HepG2 (cell line): Measurements from ENCODE around the gene PRSS53. TPM values are rescaled to one million over a fixed set of nuclear protein-coding genes. Genes with fewer than 3 reads are reported as not detected.

Source experiments
- DDIT3 ChIP-seq: sonication (generic); formaldehyde crosslinking; IDR thresholded peaks from 2 replicates; pipeline ENCODE4 v1.4.0; 2020; ENCODE audit warnings: mild to moderate bottlenecking, missing genetic modification reagents
- DR1 ChIP-seq: sonication (generic); formaldehyde crosslinking; IDR thresholded peaks from 2 replicates; pipeline ENCODE4 v1.8.0; 2021; ENCODE audit warnings: mild to moderate bottlenecking, missing genetic modification reagents, inconsistent platforms
- ETV6 ChIP-seq: sonication (generic); formaldehyde crosslinking; conservative IDR thresholded peaks from 2 replicates; pipeline ENCODE4 v1.4.0; 2020; ENCODE audit warnings: missing genetic modification reagents
- EZH2 ChIP-seq: conservative IDR thresholded peaks from 2 replicates; pipeline ENCODE4 v1.6.1; 2012; ENCODE audit warnings: mild to moderate bottlenecking, low read depth, low read length, moderate library complexity
- FOXO1 ChIP-seq: sonication (generic); formaldehyde crosslinking; IDR thresholded peaks from 2 replicates; pipeline ENCODE4 v1.4.0; 2020; ENCODE audit warnings: missing genetic modification reagents
- HOXA3 ChIP-seq: sonication (generic); formaldehyde crosslinking; IDR thresholded peaks from 2 replicates; pipeline ENCODE4 v1.5.0; 2020; ENCODE audit warnings: missing genetic modification reagents
- HOXA9 ChIP-seq: sonication (generic); formaldehyde crosslinking; IDR thresholded peaks from 2 replicates; pipeline ENCODE4 v1.8.1; 2022; ENCODE audit warnings: missing genetic modification reagents, mild to moderate bottlenecking, moderate library complexity, borderline replicate concordance
- IKZF1 ChIP-seq: fragments of 450-650 bp; IDR thresholded peaks from 2 replicates; pipeline ENCODE4 v1.7.1; 2016
- KMT2A ChIP-seq: sonication (generic); formaldehyde crosslinking; IDR thresholded peaks from 2 replicates; pipeline ENCODE4 v1.4.0; 2020; ENCODE audit warnings: missing genetic modification reagents
- MAFG ChIP-seq: sonication (generic); formaldehyde crosslinking; IDR thresholded peaks from 2 replicates; pipeline ENCODE4 v1.5.1; 2020; ENCODE audit warnings: mild to moderate bottlenecking, missing genetic modification reagents
- MBD4 ChIP-seq: IDR thresholded peaks from 2 replicates; pipeline ENCODE4 v1.6.1; 2012; ENCODE audit warnings: low read length, inconsistent platforms, borderline replicate concordance
- MED8 ChIP-seq: sonication (generic); formaldehyde crosslinking; IDR thresholded peaks from 2 replicates; pipeline ENCODE4 v1.8.1; 2023; ENCODE audit warnings: mild to moderate bottlenecking, missing genetic modification reagents; ENCODE audit not compliant: insufficient replicate concordance
- MTA1 ChIP-seq: sonication (generic); formaldehyde crosslinking; IDR thresholded peaks from 2 replicates; pipeline ENCODE4 v1.4.0; 2020; ENCODE audit warnings: missing genetic modification reagents, mild to moderate bottlenecking, borderline replicate concordance
- NFYC ChIP-seq: IDR thresholded peaks from 2 replicates; pipeline ENCODE4 v1.6.1; 2016; ENCODE audit warnings: missing genetic modification reagents, missing compliant biosample characterization
- RCOR2 ChIP-seq: IDR thresholded peaks from 2 replicates; pipeline ENCODE4 v1.6.1; 2016; ENCODE audit warnings: missing biosample characterization, missing genetic modification reagents
- REPIN1 ChIP-seq: sonication (generic); formaldehyde crosslinking; IDR thresholded peaks from 2 replicates; pipeline ENCODE4 v1.8.0; 2022; ENCODE audit warnings: missing genetic modification reagents, low read depth, mild to moderate bottlenecking, borderline replicate concordance
- SP140L ChIP-seq: sonication (generic); formaldehyde crosslinking; IDR thresholded peaks from 2 replicates; pipeline ENCODE4 v1.4.0; 2020; ENCODE audit warnings: missing genetic modification reagents, borderline replicate concordance
- SRSF1 ChIP-seq: fragments of 200-400 bp; formaldehyde crosslinking; optimal IDR thresholded peaks from 2 replicates; pipeline ENCODE3; 2017; ENCODE audit warnings: mild to moderate bottlenecking, low read depth, low read length, moderate library complexity
- SUZ12 ChIP-seq: fragments of 150-350 bp; IDR thresholded peaks from 2 replicates; pipeline ENCODE4 v1.6.1; 2014; ENCODE audit warnings: low read depth, low read length
- THAP11 ChIP-seq: IDR thresholded peaks from 2 replicates; pipeline ENCODE4 v1.6.1; 2016; ENCODE audit warnings: missing biosample characterization, missing genetic modification reagents
- ZBTB21 ChIP-seq: sonication (generic); formaldehyde crosslinking; IDR thresholded peaks from 2 replicates; pipeline ENCODE4 v1.4.0; 2020; ENCODE audit warnings: missing genetic modification reagents
- ZFP82 ChIP-seq: sonication (generic); formaldehyde crosslinking; IDR thresholded peaks from 2 replicates; pipeline ENCODE4 v1.5.1; 2020; ENCODE audit warnings: mild to moderate bottlenecking, missing genetic modification reagents, borderline replicate concordance
- ZNF10 ChIP-seq: sonication (generic); formaldehyde crosslinking; IDR thresholded peaks from 2 replicates; pipeline ENCODE4 v1.4.0; 2020; ENCODE audit warnings: mild to moderate bottlenecking, low read depth, missing genetic modification reagents, borderline replicate concordance
- ZNF124 ChIP-seq: sonication (generic); formaldehyde crosslinking; IDR thresholded peaks from 2 replicates; pipeline ENCODE4 v1.4.0; 2020; ENCODE audit warnings: missing genetic modification reagents
- ZNF326 ChIP-seq: sonication (generic); formaldehyde crosslinking; IDR thresholded peaks from 2 replicates; pipeline ENCODE4 v1.4.0; 2020; ENCODE audit warnings: missing genetic modification reagents, borderline replicate concordance
- ZNF343 ChIP-seq: sonication (generic); formaldehyde crosslinking; IDR thresholded peaks from 2 replicates; pipeline ENCODE4 v1.4.0; 2020; ENCODE audit warnings: mild to moderate bottlenecking, missing genetic modification reagents
- ZNF607 ChIP-seq: sonication (generic); formaldehyde crosslinking; IDR thresholded peaks from 2 replicates; pipeline ENCODE4 v1.5.1; 2020; ENCODE audit warnings: missing genetic modification reagents, mild to moderate bottlenecking, borderline replicate concordance
- ZNF777 ChIP-seq: sonication (generic); formaldehyde crosslinking; IDR thresholded peaks from 2 replicates; pipeline ENCODE4 v1.4.0; 2020; ENCODE audit warnings: missing genetic modification reagents
- polyA plus RNA-seq, 8 experiments: library from polyadenylated mRNA; depleted of rRNA in 3 of 8; stranded (reverse) in 7 of 8; unstranded in 1 of 8; fragments of >200 nt; fragmentation: Illumina TruSeq in 4 of 8; extraction: Trizol in 4 of 8; gene quantifications; 2 replicates each; pipeline versions ENCODE4 v1.2.1 to v1.2.3, GENCODE V29; 2011 to 2016; ENCODE audit warnings: low read depth in 4 of 8, missing spikeins in 1 of 8, mixed read lengths in 1 of 8; ENCODE audit not compliant: insufficient read depth in 1 of 8
- total RNA-seq, 5 experiments: library from RNA; depleted of rRNA; stranded (reverse); fragments of >200 nt; fragmentation: Illumina TruSeq; extraction: Trizol; gene quantifications; 2 replicates each; pipeline ENCODE4 v1.2.3, GENCODE V29; 2016; ENCODE audit warnings: low read depth in 1 of 5
- TF ChIP-seq, protein P1 (sequence below): sonication (generic); formaldehyde crosslinking; IDR thresholded peaks from 2 replicates; pipeline ENCODE4 v1.4.0; 2020; ENCODE audit warnings: missing genetic modification reagents
- TF ChIP-seq, protein P2 (sequence below): sonication (generic); formaldehyde crosslinking; IDR thresholded peaks from 2 replicates; pipeline ENCODE4 v1.4.0; 2020; ENCODE audit warnings: mild to moderate bottlenecking, missing genetic modification reagents

PRSS53 gene
- total and polyA plus RNA-seq, 2 of the 13 experiments (the other 11 are each of a cell fraction or from before 2014, with no cell fraction given), result 2.2 to 7.4 TPM

GRCh38 chr16:31033709-31034492 lies 54.8 kb downstream of the PRSS53 start (continued):
- TF ChIP-seq ZFP82, result 0 out of 2 replicates have a peak, but pooled peaks have one; percentile 84
- TF ChIP-seq HOXA9, result no peak
- no peak for TF ChIP-seq MAFG (CRISPR knock-in tag)
- peak; percentile 44 for TF ChIP-seq NFYC
- TF ChIP-seq REPIN1, result no peak
- peak; percentile 95 for TF ChIP-seq DR1 (CRISPR knock-in tag)
- no peak; the same call in 1 of the 2 replicates for TF ChIP-seq ZNF326 (CRISPR knock-in tag)
- no peak for TF ChIP-seq ZNF10 (CRISPR knock-in tag)
- peak; percentile 38; the same call in 1 of the 2 replicates for TF ChIP-seq HOXA3 (CRISPR knock-in tag)
- peak; percentile 89 for TF ChIP-seq ZNF124
- TF ChIP-seq KMT2A (CRISPR knock-in tag), result no peak
- no peak for TF ChIP-seq RCOR2 (CRISPR knock-in tag)
- TF ChIP-seq THAP11 (CRISPR knock-in tag), result peak; percentile 99
- TF ChIP-seq MED8 (CRISPR knock-in tag), result peak; percentile 21
- no peak for TF ChIP-seq MBD4
- TF ChIP-seq SP140L (CRISPR knock-in tag), result peak; percentile 53; the same call in 1 of the 2 replicates
- no peak for TF ChIP-seq DDIT3 (CRISPR knock-in tag)
- peak; percentile 76 for TF ChIP-seq SUZ12
- TF ChIP-seq FOXO1 (CRISPR knock-in tag), result no peak; the same call in 1 of the 2 replicates
- TF ChIP-seq ZNF343 (CRISPR knock-in tag), result no peak
- no peak for TF ChIP-seq SRSF1
- no peak for TF ChIP-seq ETV6 (CRISPR knock-in tag)
- no peak for TF ChIP-seq IKZF1
- TF ChIP-seq EZH2, result no peak
- no peak for TF ChIP-seq ZNF777 (CRISPR knock-in tag)
- no peak for TF ChIP-seq MTA1
- TF ChIP-seq, protein P1, sequence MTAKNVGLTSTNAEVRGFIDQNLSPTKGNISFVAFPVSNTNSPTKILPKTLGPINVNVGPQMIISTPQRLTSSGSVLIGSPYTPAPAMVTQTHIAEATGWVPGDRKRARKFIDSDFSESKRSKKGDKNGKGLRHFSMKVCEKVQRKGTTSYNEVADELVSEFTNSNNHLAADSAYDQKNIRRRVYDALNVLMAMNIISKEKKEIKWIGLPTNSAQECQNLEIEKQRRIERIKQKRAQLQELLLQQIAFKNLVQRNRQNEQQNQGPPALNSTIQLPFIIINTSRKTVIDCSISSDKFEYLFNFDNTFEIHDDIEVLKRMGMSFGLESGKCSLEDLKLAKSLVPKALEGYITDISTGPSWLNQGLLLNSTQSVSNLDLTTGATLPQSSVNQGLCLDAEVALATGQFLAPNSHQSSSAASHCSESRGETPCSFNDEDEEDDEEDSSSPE (CRISPR knock-in tag), result no peak
- TF ChIP-seq, protein P2, sequence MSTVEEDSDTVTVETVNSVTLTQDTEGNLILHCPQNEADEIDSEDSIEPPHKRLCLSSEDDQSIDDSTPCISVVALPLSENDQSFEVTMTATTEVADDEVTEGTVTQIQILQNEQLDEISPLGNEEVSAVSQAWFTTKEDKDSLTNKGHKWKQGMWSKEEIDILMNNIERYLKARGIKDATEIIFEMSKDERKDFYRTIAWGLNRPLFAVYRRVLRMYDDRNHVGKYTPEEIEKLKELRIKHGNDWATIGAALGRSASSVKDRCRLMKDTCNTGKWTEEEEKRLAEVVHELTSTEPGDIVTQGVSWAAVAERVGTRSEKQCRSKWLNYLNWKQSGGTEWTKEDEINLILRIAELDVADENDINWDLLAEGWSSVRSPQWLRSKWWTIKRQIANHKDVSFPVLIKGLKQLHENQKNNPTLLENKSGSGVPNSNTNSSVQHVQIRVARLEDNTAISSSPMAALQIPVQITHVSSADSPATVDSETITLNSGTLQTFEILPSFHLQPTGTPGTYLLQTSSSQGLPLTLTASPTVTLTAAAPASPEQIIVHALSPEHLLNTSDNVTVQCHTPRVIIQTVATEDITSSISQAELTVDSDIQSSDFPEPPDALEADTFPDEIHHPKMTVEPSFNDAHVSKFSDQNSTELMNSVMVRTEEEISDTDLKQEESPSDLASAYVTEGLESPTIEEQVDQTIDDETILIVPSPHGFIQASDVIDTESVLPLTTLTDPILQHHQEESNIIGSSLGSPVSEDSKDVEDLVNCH (CRISPR knock-in tag), result no peak
- 0 out of 2 replicates have a peak, but pooled peaks have one; percentile 9 for TF ChIP-seq ZBTB21 (CRISPR knock-in tag)
- TF ChIP-seq ZNF607 (CRISPR knock-in tag), result peak; percentile 14; the same call in 1 of the 2 replicates
